Nephron (organoid): ENCODE data around the gene COPS7B.

Experiments used
- H3K27ac Mint-ChIP-seq, 3 experiments: 2 replicates each; pipeline ENCODE4 v1.8.0; 2020; ENCODE audit warnings: mixed read lengths in 3 of 3, mild to moderate bottlenecking in 2 of 3, moderate library complexity in 1 of 3
- H3K27me3 Mint-ChIP-seq: 2 replicates; pipeline ENCODE4 v1.8.0; 2021; ENCODE audit warnings: low read depth, mild to moderate bottlenecking, moderate library complexity, mixed read lengths
- H3K36me3 Mint-ChIP-seq: 2 replicates; pipeline ENCODE4 v1.8.0; 2020; ENCODE audit warnings: low read depth, mixed read lengths
- H3K4me1 Mint-ChIP-seq: 2 replicates; pipeline ENCODE4 v1.8.0; 2020; ENCODE audit warnings: mixed read lengths
- H3K4me3 Mint-ChIP-seq, 3 experiments: 2 replicates each; pipeline ENCODE4 v1.8.0; 2020; ENCODE audit warnings: mild to moderate bottlenecking in 3 of 3, mixed read lengths in 3 of 3, moderate library complexity in 2 of 3
- H3K9me3 Mint-ChIP-seq: 2 replicates; pipeline ENCODE4 v1.8.0; 2020; ENCODE audit warnings: mixed read lengths
- TF ChIP-seq, protein P1 (sequence below), 3 experiments: fragments of 200-600 bp; sonication (generic); IDR thresholded peaks; one replicate each; pipeline ENCODE4 v1.5.0; 2021; ENCODE audit warnings: antibody characterized with exemption in 3 of 3; ENCODE audit not compliant: unreplicated experiment in 3 of 3

COPS7B gene

GRCh38 chr2:231751042-231751815, 35.0 kb upstream of the COPS7B start:
- TF ChIP-seq, protein P1, sequence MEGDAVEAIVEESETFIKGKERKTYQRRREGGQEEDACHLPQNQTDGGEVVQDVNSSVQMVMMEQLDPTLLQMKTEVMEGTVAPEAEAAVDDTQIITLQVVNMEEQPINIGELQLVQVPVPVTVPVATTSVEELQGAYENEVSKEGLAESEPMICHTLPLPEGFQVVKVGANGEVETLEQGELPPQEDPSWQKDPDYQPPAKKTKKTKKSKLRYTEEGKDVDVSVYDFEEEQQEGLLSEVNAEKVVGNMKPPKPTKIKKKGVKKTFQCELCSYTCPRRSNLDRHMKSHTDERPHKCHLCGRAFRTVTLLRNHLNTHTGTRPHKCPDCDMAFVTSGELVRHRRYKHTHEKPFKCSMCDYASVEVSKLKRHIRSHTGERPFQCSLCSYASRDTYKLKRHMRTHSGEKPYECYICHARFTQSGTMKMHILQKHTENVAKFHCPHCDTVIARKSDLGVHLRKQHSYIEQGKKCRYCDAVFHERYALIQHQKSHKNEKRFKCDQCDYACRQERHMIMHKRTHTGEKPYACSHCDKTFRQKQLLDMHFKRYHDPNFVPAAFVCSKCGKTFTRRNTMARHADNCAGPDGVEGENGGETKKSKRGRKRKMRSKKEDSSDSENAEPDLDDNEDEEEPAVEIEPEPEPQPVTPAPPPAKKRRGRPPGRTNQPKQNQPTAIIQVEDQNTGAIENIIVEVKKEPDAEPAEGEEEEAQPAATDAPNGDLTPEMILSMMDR (IDR thresholded peaks at IDR 0.05; ENCODE audit: unreplicated experiment in 3 of 3) = no peak
- Mint-ChIP-seq H3K27ac (no peak overlapping the region), H3K36me3 (no peaks in the 10 kb centered on the region), H3K9me3 (no peaks in the 10 kb centered on the region), H3K4me3 (no peak overlapping the region), H3K4me1 (peaks cover 5% of the 10 kb centered on the region), H3K27me3 (no peaks in the 10 kb centered on the region)

- Mint-ChIP-seq H3K27ac (no peak overlapping the region), H3K36me3 (no peaks in the 10 kb centered on the region), H3K27me3 (no peaks in the 10 kb centered on the region), H3K9me3 (no peaks in the 10 kb centered on the region), H3K4me1 (peaks cover 5% of the 10 kb centered on the region), H3K4me3 (no peak overlapping the region)
- TF ChIP-seq, protein P1 (IDR thresholded peaks at IDR 0.05; ENCODE audit: unreplicated experiment in 3 of 3) = no peak
Observed at GRCh38 chr2:231752061-231752460, 34.2 kb upstream of the COPS7B start.

DNA sequence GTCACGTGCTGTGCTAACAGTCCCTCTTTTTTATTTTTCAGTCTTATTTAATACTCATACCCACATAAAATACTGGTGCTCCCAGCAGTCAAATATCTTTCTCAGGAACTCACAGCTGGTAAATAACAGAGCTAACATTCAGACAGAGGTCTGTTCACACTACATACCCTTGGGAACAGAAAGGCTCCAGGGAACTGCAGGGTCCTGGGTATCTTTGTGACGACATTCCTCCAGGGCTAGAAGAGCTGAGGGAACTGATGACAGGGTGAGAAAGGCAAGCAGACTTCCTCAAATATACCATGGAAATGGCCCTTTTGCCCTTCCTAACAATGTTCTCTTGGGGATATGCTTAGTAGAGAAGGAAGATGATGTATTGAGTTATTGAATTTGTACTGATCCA, 24.5 kb upstream of the COPS7B start:
- Mint-ChIP-seq H3K4me3 (no peak overlapping the region), H3K36me3 (no peaks in the 10 kb centered on the region), H3K27me3 (no peaks in the 10 kb centered on the region), H3K9me3 (no peaks in the 10 kb centered on the region), H3K27ac (no peak overlapping the region), H3K4me1 (peaks cover 27% of the 10 kb centered on the region)
- TF ChIP-seq, protein P1 (IDR thresholded peaks at IDR 0.05; ENCODE audit: unreplicated experiment in 3 of 3) = no peak

DNA sequence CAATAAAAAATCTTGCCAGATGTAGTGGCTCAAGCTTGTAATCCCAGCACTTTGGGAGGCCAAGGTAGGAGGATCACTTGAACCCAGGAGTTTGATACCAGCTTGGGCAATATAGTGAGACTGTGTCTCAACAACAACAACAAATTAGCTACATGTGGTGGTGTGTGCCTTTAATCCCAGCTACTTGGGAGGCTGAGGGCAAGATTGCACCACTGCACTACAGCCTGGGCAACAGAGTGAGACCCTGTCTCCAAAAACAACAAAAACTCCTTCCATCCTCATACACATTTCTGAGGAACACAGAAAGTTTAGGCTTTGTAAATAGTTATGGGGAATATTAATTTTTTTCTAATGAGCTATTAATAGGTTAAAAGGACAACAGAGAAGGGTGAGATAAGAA, 22.1 kb upstream of the COPS7B start:
- H3K36me3 Mint-ChIP-seq = no peaks in the 10 kb centered on the region
- H3K4me1 Mint-ChIP-seq = peaks cover 26% of the 10 kb centered on the region
- peak overlapping the region in 1 of 3 experiments; percentile 92 for H3K27ac Mint-ChIP-seq
- TF ChIP-seq, protein P1 (IDR thresholded peaks at IDR 0.05; ENCODE audit: unreplicated experiment in 3 of 3) = no peak
- no peak overlapping the region for H3K4me3 Mint-ChIP-seq
- no peaks in the 10 kb centered on the region for H3K27me3 Mint-ChIP-seq
- no peaks in the 10 kb centered on the region for H3K9me3 Mint-ChIP-seq

GRCh38 chr2:231764760-231765159, 21.5 kb upstream of the COPS7B start:
- no peaks in the 10 kb centered on the region for H3K27me3 Mint-ChIP-seq
- H3K36me3 Mint-ChIP-seq = no peaks in the 10 kb centered on the region
- H3K9me3 Mint-ChIP-seq = no peaks in the 10 kb centered on the region
- TF ChIP-seq, protein P1 (IDR thresholded peaks at IDR 0.05; ENCODE audit: unreplicated experiment in 3 of 3) = no peak
- peak overlapping the region; percentile 53 to 92 (median 81) for H3K27ac Mint-ChIP-seq
- no peak overlapping the region for H3K4me3 Mint-ChIP-seq
- H3K4me1 Mint-ChIP-seq = peaks cover 20% of the 10 kb centered on the region

- H3K4me3 Mint-ChIP-seq = peak overlapping the region in 1 of 3 experiments; percentile 3
- H3K27me3 Mint-ChIP-seq = no peaks in the 10 kb centered on the region
- H3K27ac Mint-ChIP-seq = peak overlapping the region; percentile 53 to 92 (median 81)
- no peaks in the 10 kb centered on the region for H3K9me3 Mint-ChIP-seq
- H3K36me3 Mint-ChIP-seq = no peaks in the 10 kb centered on the region
- TF ChIP-seq, protein P1 (IDR thresholded peaks at IDR 0.05; ENCODE audit: unreplicated experiment in 3 of 3) = no peak
- H3K4me1 Mint-ChIP-seq = peaks cover 20% of the 10 kb centered on the region
Observed at GRCh38 chr2:231765496-231765929, 20.7 kb upstream of the COPS7B start.
